Pancreas (tissue), 10 donors: ENCODE data around the gene CRY1. TPM values are rescaled to one million over a fixed set of nuclear protein-coding genes. Genes with fewer than 3 reads are reported as not detected.
"Not testable (repeated sequence)": the region's sequence is repeated elsewhere in the genome, so short reads cannot be mapped to it uniquely, and the experiment has no call there.

ENCODE experiments used
- ATAC-seq, 4 donors: fragments of 200-7000 bp; cut with Tn5 transposase; one replicate each; pipeline versions ENCODE4 v1.8.0 to v1.9.1; 2020; ENCODE audit warnings: mild to moderate bottlenecking in 4 of 4, moderate library complexity in 4 of 4
- DNase-seq, 6 donors: peaks; one replicate each; pipeline ENCODE4 v3.0.0-alpha.2; 2020
- FAIRE-seq: peaks from 2 replicates; lab custom pipeline; 2012; peaks lifted over from hg19 to GRCh38; lab: Jason Lieb, UNC
- H3K27ac ChIP-seq, 4 donors: fragments of 200-600 bp; sonication (generic); 1 replicate in 3 of 4; 2 replicates in 1 of 4; pipeline versions ENCODE4 v1.5.0 to v1.8.0; 2020
- H3K27me3 ChIP-seq, 4 donors: fragments of 200-600 bp; one replicate each; pipeline ENCODE4 v1.8.0; 2021
- H3K36me3 ChIP-seq, 3 donors: fragments of 200-600 bp; sonication (generic) in 1 of 3; one replicate each; pipeline versions ENCODE4 v1.5.0 to v1.8.0; 2020 to 2021
- H3K4me1 ChIP-seq, 3 donors: fragments of 200-600 bp; one replicate each; pipeline ENCODE4 v1.8.0; 2021
- H3K4me3 ChIP-seq, 4 donors: fragments of 200-600 bp; sonication (generic) in 2 of 4; one replicate each; pipeline versions ENCODE4 v1.5.0 to v1.8.0; 2020 to 2021
- H3K9me3 ChIP-seq, 4 donors: fragments of 200-600 bp; one replicate each; pipeline ENCODE4 v1.8.0; 2021
- WGBS, 2 donors: extraction: QIAGEN DNeasy Blood & Tissue Kit; methylation state at CpG; one replicate each; pipeline ENCODE4 v1.1.7; 2013; 5-methylcytosine and 5-hydroxymethylcytosine counted together
- intact Hi-C, 3 donors: fragments of 100-400 bp; cut with DNase I; formaldehyde crosslinking; loops; one replicate each; pipeline versions ENCODE4 v1.11.1 to v1.14.2; 2022
- polyA plus RNA-seq, 2 donors: library from polyadenylated mRNA; stranded (reverse); fragments of 200-250 nt; gene quantifications; one replicate each; pipeline ENCODE4 v1.2.3, GENCODE V29; 2013
- total RNA-seq, 6 donors: library from RNA; stranded (reverse); fragmentation: NEBNext Ultra II Directional in 4 of 6; extraction: Animal tissue kit (Norgen Biotek cat#: 25700) in 4 of 6; gene quantifications; one replicate each; pipeline versions ENCODE4 v1.2.1 to v1.2.4, GENCODE V29; 2021 to 2023
- TF ChIP-seq, protein P1 (sequence below), 4 donors: fragments of 200-600 bp; sonication (generic) in 3 of 4; IDR thresholded peaks; one replicate each; pipeline versions ENCODE4 v1.5.0 to v1.8.0; 2021; ENCODE audit warnings: antibody characterized with exemption in 4 of 4
- donor health status: healthy with polysubstance abuse.
- donor health status: DM: no; HTN: no; CAD: no; lungs with moderate emphysema.
- donor health status: DM: no; HTN: no; CAD: no.
- donor health status: control.
- donor health status: control.
- donor health status: Bipolar disorder and iron deficiency.
- donor health status: DM: yes; HTN: yes; CAD: no.
- donor health status: DM: no; HTN: no; CAD: no.
- donor health status: DM: no; HTN: no; CAD: no.
- donor health status: DM: yes; HTN: yes; CAD: no.

Gene CRY1
- total and polyA plus RNA-seq, 8 donors, result 5.3 to 11.5 (median 8.1) TPM

DNA sequence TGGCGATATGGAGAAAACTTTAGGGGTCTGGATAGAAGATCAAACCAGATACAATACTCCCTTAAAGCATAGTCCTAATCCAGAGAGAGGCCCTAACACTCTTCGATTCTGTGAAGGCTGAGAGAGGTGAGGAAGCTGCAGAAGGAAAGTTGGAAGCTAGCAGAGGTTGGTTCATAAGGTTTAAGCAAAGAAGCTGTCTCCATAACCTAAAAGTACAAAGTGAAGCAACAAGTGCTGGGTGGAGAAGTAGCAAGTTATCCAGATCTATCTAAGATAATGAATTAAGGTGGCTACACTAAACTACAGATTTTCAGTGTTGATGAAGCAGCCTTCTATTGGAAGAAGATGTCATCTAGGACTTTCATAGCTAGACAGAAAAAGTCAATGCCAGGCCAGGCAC is 81.8 kb downstream of the CRY1 start:
- no peak for ATAC-seq
- no peak for FAIRE-seq
- 95 to 98% methylated on average over 2 of the region's 2 CpGs for WGBS, 2 donors
- Histone ChIP-seq H3K36me3 (no peaks in the 10 kb centered on the region), H3K27me3 (no peaks in the 10 kb centered on the region), H3K4me1 (no peaks in the 10 kb centered on the region), H3K9me3 (no peaks in the 10 kb centered on the region), H3K27ac (no peak overlapping the region), H3K4me3 (no peak overlapping the region)
- no peak for DNase-seq
- TF ChIP-seq, protein P1, sequence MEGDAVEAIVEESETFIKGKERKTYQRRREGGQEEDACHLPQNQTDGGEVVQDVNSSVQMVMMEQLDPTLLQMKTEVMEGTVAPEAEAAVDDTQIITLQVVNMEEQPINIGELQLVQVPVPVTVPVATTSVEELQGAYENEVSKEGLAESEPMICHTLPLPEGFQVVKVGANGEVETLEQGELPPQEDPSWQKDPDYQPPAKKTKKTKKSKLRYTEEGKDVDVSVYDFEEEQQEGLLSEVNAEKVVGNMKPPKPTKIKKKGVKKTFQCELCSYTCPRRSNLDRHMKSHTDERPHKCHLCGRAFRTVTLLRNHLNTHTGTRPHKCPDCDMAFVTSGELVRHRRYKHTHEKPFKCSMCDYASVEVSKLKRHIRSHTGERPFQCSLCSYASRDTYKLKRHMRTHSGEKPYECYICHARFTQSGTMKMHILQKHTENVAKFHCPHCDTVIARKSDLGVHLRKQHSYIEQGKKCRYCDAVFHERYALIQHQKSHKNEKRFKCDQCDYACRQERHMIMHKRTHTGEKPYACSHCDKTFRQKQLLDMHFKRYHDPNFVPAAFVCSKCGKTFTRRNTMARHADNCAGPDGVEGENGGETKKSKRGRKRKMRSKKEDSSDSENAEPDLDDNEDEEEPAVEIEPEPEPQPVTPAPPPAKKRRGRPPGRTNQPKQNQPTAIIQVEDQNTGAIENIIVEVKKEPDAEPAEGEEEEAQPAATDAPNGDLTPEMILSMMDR (IDR thresholded peaks at IDR 0.05), result no peak
- intact Hi-C loops, result no loop called here

DNA sequence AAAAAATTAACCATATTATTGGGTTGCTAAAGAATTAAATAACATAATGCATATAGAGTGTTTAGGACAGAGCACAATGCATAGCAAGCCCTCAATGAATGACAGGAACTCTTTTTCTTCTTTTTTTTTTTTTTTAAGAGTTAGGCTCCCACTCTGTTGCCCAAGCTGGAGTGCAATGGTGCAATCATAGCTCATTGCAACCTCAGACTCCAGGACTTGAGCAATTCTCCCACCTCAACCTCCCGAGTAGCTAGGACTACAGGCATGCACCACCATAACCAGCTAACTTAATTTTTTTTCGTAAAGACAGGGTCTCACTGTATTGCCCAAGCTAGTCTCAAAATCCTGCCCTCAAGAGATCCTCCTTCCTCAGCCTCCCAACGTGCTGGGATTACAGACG is 85.9 kb downstream of the CRY1 start:
- FAIRE-seq (no peak), DNase-seq (no peak), ATAC-seq (no peak)
- H3K4me1 ChIP-seq, result peaks cover 0 to 7% (median 0%) of the 10 kb centered on the region in 3 donors
- H3K9me3 ChIP-seq, result no peaks in the 10 kb centered on the region
- no peak overlapping the region for H3K4me3 ChIP-seq
- no peaks in the 10 kb centered on the region for H3K27me3 ChIP-seq
- WGBS, 2 donors, result 93 to 99% methylated on average over 4 of the region's 4 CpGs
- H3K36me3 ChIP-seq, result no peaks in the 10 kb centered on the region
- TF ChIP-seq, protein P1 (IDR thresholded peaks at IDR 0.05), result no peak
- intact Hi-C loops, result no loop called here
- no peak overlapping the region for H3K27ac ChIP-seq

DNA sequence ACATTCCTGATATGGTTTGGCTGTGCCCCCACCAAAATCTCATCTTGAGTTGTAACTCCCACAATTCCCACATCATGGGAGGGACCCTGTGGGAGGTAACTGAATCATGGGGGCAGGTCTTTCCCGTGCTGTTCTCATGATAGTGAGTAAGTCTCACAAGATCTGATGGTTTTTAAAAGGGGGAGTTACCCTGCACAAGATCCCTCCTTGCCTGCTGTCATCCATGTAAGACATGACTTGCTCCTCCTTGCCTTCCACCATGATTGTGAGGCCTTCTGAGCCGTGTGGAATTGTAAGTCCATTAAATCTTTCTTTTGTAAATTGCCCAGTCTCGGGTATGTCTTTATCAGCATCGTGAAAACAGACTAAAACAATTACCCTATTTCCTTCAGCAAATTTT is 90.7 kb downstream of the CRY1 start:
- 81 to 85% methylated on average over 4 of the region's 4 CpGs for WGBS, 2 donors
- ATAC-seq, intact Hi-C loops: not testable (repeated sequence)

DNA sequence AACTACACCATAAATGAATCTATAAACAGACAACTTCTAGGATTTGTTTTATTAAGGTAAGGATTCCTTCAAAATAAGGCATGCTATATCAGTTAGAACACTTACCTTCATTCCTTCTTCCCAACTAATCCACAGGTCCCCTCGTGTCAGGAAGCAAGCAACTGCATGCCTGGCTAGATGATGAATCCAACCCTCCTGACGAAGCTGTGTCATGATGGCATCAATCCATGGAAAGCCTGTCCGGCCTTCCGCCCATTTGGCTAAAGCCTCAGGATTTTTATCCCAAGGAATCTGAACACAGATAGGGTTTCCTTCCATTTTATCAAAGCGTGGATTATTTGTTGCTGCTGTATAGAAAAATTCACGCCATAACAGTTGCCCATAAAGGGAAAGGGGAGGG is 93.9 kb downstream of the CRY1 start:
- TF ChIP-seq, protein P1 (IDR thresholded peaks at IDR 0.05), result no peak
- no peaks in the 10 kb centered on the region for H3K9me3 ChIP-seq
- no peaks in the 10 kb centered on the region for H3K36me3 ChIP-seq
- WGBS, 2 donors, result 87 to 89% methylated on average over 6 of the region's 6 CpGs
- peaks cover 0 to 7% (median 0%) of the 10 kb centered on the region in 3 donors for H3K4me1 ChIP-seq
- DNase-seq (no peak), ATAC-seq (no peak), FAIRE-seq (no peak)
- no peak overlapping the region for H3K27ac ChIP-seq
- intact Hi-C loops, result no loop called here
- no peaks in the 10 kb centered on the region for H3K27me3 ChIP-seq
- no peak overlapping the region for H3K4me3 ChIP-seq

More for the DNA sequence above, 90.7 kb downstream of the CRY1 start:
- not testable (repeated sequence) for DNase-seq, H3K36me3 ChIP-seq, H3K9me3 ChIP-seq, H3K4me3 ChIP-seq, H3K27ac ChIP-seq, FAIRE-seq, H3K27me3 ChIP-seq, H3K4me1 ChIP-seq

DNA sequence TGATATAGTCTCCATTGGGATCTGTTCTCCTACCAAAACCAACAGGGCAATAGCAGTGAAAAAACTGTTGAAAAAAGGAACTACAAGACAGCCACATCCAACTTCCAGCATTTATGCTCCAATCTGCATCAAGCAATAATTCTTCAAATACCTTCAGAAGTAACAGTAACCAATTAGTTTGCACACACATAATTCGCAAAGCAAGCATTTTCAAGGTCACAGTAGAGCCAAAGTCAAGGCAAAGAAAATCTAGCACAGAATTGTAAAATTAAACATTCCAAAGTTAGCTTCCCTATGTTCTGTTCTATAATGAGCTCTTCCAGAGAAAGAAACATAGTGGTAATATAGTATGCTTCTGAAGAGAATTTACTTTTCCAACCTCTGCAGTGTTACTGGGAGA is 95.4 kb downstream of the CRY1 start:
- Histone ChIP-seq H3K36me3 (no peaks in the 10 kb centered on the region), H3K27ac (no peak overlapping the region), H3K4me1 (no peaks in the 10 kb centered on the region), H3K4me3 (no peak overlapping the region), H3K9me3 (no peaks in the 10 kb centered on the region), H3K27me3 (no peaks in the 10 kb centered on the region)
- ATAC-seq, result no peak
- 61 to 63% methylated on average over 1 of the region's 1 CpG for WGBS, 2 donors
- intact Hi-C loops, result no loop called here
- DNase-seq, result no peak
- no peak for FAIRE-seq
- TF ChIP-seq, protein P1 (IDR thresholded peaks at IDR 0.05), result no peak

DNA sequence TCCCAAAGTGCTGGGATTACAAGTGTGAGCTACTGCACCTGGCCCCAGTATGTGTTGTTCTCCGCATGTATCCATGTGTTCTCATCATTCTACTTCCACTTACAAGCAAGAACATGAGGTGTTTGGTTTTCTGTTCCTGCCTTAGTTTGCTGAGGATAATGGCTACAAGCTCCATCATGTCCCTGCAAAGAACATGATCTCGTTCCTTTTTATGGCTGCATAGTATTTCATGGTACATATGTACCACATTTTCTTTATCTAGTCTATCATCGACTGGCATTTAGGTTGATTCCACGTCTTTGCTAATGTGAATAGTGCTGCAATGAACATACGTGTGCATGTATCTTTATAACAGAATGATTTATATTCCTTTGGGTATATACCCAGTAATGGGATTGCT is 97.2 kb downstream of the CRY1 start:
- DNase-seq, H3K9me3 ChIP-seq, H3K36me3 ChIP-seq, H3K27me3 ChIP-seq, H3K4me1 ChIP-seq, ATAC-seq, H3K27ac ChIP-seq, intact Hi-C loops, FAIRE-seq, H3K4me3 ChIP-seq: not testable (repeated sequence)
- 95 to 98% methylated on average over 5 of the region's 5 CpGs for WGBS, 2 donors
